ENCODE results near the gene PRDM16.

The PRDM16 gene

DNA sequence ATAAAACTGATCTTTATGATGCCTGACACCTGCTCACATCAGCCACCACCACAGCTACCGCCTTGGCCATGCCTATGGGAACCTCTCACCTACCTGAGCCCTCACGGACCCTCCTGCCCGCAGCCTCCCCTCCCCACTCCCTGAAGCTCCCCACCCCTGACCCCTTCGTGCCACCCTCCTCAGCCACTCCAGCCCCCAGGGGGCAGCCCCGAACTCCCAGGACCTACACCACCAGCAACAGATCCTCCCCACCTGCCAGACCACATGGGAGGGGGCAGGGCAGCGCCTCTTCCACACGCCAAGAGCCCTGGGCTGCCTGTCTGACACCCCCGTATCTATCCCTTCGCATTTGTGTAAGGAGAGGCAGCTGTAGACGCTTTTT lies 371.3 kb downstream of the PRDM16 start:
- ATAC-seq: no peak

DNA sequence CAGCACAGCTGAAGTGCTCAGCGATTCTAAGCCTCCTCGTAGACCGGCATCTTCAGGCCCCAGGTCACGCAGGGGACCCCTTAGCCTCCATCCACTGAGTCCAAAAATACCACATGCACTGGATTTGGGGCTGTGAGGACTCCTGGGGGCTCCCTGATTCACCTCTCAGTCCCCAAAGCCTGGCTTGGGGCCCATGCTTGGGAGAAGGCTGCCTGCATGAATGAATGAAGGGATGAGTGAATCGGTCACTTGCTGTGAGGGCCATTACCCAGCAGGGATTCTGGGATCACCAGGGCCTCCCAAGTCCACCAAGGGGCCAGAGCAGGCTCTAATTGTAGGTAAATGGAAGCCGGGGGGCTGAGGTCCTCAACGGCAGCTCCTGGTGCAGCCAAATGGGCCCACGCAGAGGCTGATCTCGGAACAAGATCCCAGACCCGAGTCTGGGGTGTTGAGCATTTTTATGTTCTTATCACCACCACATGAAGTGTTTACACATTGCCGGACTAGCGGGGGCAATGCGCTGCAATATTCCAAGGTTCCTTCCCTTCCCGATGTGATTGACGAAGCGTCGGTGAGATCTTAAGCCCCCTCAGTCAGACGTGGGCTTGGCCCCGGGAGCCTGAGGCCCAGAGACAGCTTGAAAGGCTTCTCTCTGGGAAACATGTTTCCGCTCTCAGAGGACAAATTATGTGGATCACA lies 371.9 kb downstream of the PRDM16 start:
- no peak for ATAC-seq

DNA sequence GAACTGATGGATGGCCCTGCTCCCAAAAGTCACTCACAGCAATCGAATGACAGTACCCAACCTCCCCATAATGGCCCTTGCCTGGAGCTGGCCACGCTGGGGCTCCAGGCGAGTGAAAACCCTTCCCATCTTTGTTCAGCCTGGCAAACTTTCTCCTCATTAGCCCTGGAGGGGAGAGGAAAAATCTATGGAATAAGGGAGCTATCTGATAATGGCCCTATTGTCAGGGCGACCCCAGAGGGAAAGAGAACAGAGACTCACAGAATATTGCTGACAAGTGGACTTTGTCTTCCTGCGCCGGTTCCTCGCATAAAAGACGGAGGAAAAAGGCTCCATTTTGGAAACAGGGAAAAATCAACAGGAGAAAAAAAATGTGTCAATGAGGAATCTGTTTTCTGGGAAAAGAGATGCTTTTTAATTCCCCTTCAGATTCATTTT lies 372.4 kb downstream of the PRDM16 start:
- no peak for ATAC-seq

GRCh38 chr1:3441880-3442279 lies 372.9 kb downstream of the PRDM16 start:
- ATAC-seq: no peak

- no peak for ATAC-seq
These were observed 373.3 kb downstream of the PRDM16 start for GRCh38 chr1:3442331-3442730.

DNA sequence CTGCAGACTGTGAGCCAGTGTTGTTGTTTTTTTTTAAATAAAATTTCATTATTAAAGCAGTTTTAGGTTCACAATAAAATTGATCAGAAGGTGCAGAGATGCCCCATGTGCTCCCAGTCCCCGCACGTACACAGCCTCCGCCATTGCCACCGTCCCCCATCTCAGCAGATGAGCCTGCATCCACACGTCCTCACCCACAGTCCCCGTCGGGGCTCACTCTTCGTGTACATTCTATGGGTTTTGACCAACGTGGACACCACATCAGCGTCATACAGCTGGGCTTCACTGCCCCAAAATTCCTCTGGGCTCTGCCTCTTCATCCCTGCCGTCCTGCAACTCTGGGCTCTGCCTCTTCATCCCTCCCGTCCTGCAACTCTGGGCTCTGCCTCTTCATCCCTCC lies 373.9 kb downstream of the PRDM16 start:
- no peak for ATAC-seq

DNA sequence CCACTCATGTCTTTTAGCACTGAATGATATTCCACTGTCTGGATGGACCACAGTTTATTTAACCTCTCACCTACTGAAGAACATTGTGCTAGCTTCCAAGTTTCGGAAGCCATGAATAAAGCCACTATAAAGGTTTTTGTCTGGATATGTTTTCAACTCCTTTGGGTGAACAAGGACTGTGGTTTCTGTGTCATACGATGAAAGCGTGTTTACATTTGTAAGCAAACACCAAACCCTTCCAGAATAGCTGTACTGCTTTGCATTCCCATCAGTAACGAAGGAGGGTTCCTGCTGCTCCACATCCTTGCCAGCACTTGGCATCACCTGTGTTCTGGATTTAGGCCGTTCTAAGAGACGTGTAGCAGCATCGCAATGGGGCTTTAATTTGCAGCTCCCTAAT lies 374.8 kb downstream of the PRDM16 start:
- no peak for ATAC-seq

DNA sequence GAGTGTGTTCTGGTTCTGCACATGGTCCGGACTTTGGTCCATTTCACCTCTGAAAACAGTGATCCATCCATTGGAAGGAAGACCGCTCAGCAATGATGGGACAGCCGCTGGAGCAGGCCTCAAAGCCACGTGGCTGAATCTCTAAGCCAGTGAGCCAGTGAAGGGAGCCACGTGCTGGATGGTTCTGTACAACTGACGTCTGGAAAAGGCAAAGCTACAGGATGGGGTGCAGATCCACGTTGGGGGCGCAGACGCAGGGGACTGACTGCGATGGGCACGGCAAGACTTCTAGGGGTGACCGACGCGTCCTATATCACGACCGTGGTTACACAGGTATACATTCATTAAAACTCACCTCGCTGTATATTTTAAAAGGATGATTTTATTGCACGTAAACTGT lies 375.3 kb downstream of the PRDM16 start:
- no peak for ATAC-seq

GRCh38 chr1:3444736-3445135 lies 375.7 kb downstream of the PRDM16 start:
- no peak for ATAC-seq

GRCh38 chr1:3450202-3450863 lies 381.3 kb downstream of the PRDM16 start:
- no peak for ATAC-seq

DNA sequence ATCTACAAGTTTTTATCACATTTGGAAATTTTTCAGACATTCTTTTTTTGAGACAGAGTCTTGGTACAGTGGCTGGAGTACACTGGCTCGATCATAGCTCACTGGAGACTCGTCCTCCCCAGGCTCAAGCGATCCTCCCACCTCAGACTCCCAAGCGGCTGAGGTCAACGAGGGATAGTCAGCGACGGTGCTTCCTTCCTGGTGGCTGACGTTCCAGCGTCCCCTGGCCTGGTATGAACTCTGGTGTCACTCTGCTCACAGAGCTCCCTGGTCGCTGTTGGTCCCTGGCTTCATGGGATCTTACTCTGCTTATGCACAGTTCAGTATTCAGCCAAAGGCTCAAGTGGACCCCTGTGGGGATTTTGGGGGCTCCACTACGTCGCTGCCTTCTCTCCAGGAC lies 382.0 kb downstream of the PRDM16 start:
- no peak for ATAC-seq

DNA sequence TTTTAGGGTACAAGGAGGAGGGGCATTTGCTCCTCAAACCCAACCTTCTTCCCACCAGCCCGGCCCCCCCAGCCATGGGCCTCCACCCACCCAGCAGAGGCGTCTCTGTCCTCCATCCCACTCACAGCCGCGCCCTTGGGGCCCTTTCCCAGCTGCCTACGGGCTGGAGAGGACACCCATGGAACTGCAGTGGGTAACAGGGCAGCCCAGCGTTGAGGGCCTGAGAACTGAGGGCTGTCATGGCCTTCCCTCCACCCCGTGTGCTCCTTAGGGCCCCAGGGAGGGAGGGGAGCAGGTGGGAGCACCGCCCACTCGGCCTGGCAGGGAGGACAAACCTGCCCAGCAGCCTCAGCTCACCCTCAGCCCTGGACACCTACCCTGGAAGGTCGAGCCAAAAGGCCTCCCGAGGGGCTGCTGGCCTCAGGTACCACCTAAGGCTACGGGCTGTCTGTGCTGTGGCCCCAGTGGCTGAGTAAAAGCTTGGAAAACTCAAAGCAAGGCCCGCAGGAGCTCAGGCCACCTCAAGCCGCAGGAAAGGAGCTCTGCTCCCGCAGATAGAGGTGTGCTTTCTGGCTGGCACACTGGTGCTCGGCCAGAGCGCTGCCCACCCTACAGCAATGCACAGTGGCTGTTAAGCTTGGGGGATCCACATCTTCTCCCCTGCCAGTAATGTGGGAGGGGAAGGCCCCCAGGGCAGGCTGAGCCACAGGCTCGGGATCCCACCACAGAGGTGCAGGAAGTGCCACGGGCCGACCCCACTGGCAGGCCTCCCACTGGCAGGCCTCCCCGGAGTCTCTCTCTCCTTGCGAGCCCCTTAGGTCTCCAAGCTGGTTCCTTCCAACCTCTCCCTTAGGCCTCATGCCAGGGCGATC lies 383.2 kb downstream of the PRDM16 start:
- no peak for ATAC-seq

- ATAC-seq: no peak
These were observed 383.8 kb downstream of the PRDM16 start for GRCh38 chr1:3452866-3453175.

GRCh38 chr1:3453203-3453761 lies 384.3 kb downstream of the PRDM16 start:
- ATAC-seq: peak; percentile 55 to 66

- peak; percentile 28 to 30 for ATAC-seq
These were observed 385.1 kb downstream of the PRDM16 start, which contains the start of gene ARHGEF16 for GRCh38 chr1:3453891-3454810. ARHGEF16 (plus strand) TSS chr1:3454665; CDS start chr1:3463085, 8,420 bp downstream.

GRCh38 chr1:3454811-3455618 lies 386.0 kb downstream of the PRDM16 start:
- no peak for ATAC-seq

DNA sequence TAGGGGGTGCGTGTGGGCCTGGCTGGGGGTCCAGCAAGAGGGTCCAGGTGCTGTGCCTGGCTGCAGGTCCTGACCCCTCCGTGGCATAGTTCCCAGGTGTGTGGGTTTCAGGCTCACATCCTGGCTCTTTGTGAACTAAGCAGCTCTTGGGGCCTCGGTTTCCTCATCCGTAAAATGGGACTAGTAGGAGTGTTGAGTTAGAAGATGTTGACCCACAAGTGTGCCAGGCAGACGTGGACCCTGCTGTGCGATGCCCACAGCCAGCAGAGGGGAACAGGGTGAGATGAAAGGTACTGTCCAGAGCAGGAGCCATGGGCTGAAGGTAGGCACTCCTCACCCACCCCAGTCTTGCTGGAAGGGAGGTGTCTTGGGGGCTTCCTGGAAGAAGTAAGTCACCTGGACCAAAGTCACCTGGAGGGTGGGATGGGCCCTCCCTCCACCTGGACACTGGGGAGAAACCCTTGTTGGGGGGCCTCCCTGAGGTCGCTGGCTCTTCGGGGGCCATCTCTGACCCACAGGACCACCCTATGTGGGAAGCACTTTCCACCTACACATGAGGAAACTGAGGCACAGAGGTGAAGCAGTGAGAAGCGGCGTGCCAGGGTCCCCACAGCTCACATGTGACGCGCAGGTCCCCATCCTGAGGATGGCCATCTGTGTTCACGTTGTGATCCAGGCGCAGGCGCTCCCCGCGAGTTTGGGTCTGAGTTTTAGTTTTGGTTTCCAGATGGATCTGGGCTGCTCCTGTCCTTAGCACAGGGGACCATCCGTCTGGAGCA lies 386.9 kb downstream of the PRDM16 start:
- no peak for ATAC-seq

GRCh38 chr1:3456449-3456963 lies 387.5 kb downstream of the PRDM16 start:
- ATAC-seq: no peak

GRCh38 chr1:3456964-3457909 lies 388.2 kb downstream of the PRDM16 start:
- no peak for ATAC-seq

Data from activated CD4-positive, CD25-positive, alpha-beta regulatory T cell treated with anti-CD3 and anti-CD28 coated beads, Interleukin-2, amount 50 U/mL, for 24 hours (primary cell).